Cardiac muscle cell (in vitro differentiated cells and primary cell): ENCODE data around the gene CDK14. TPM values are rescaled to one million over a fixed set of nuclear protein-coding genes. Genes with fewer than 3 reads are reported as not detected.
A peak's percentile ranks its signal among the peaks of the same experiment; 100 is the strongest.

Experiments used
- DNase-seq, 2 donors: peaks; one replicate each; pipeline versions ENCODE4 v3.0.0 to v3.0.0-alpha.2; 2010 to 2017; ENCODE audit warnings: low read depth in 1 of 2, low spot score in 1 of 2
- H3K27ac ChIP-seq: fragments of 200-600 bp; sonication (generic); 2 replicates; pipeline ENCODE4 v1.5.1; 2016
- H3K27me3 ChIP-seq: fragments of 200-600 bp; sonication (generic); 2 replicates; pipeline ENCODE4 v1.6.0; 2016; ENCODE audit warnings: control low read depth
- H3K36me3 ChIP-seq: fragments of 200-600 bp; sonication (generic); 2 replicates; pipeline ENCODE4 v1.5.1; 2016; ENCODE audit warnings: control low read depth
- H3K4me1 ChIP-seq: fragments of 200-600 bp; sonication (generic); 2 replicates; pipeline ENCODE4 v1.8.1; 2017; ENCODE audit warnings: low read depth, mild to moderate bottlenecking, mixed run types
- H3K4me3 ChIP-seq: fragments of 200-600 bp; sonication (generic); 2 replicates; pipeline ENCODE4 v1.5.1; 2016; ENCODE audit warnings: mild to moderate bottlenecking
- H3K9me3 ChIP-seq: fragments of 200-600 bp; sonication (generic); 2 replicates; pipeline ENCODE4 v1.5.1; 2017; ENCODE audit warnings: low read depth, mild to moderate bottlenecking, control low read depth
- polyA plus RNA-seq: library from polyadenylated mRNA; unstranded; fragments of >200 nt; fragmentation: Nextera tagmentation; extraction: Ambion mirVana; gene quantifications from 2 replicates; pipeline ENCODE4 v1.2.1, GENCODE V29; 2016
- total RNA-seq: library from RNA; depleted of rRNA; stranded (reverse); fragments of >200 nt; gene quantifications from 2 replicates; pipeline ENCODE4 v1.2.3, GENCODE V29; 2016
- TF ChIP-seq, protein P1 (sequence below): IDR thresholded peaks from 2 replicates; pipeline ENCODE4 v1.5.1; 2012; ENCODE audit warnings: low read depth, mild to moderate bottlenecking, low read length

The CDK14 gene
- total and polyA plus RNA-seq, 2 experiments from 2014 or later: 22.5 to 23.1 TPM

DNA sequence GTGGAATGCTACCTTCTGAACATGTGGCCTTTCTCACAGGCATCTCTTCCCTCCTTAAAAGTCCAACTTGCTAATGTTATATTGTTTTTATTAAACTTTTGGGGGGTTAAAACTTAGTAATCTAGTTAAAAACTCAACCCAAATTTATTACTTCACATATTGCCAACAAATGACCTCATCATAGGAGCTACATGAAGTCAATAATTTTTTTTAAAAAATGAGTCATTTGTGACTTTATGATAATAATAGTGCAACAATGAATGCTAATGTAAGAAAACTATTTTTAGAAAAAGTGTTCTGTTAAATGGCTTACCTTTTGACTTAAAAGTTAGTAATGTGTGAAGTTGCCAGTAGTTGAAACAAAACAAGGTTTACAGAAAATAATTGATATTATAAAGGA, 342.2 kb downstream of the CDK14 start:
- no peak overlapping the region for H3K27ac ChIP-seq
- no peaks in the 10 kb centered on the region for H3K4me1 ChIP-seq
- no peaks in the 10 kb centered on the region for H3K36me3 ChIP-seq
- H3K27me3 ChIP-seq: no peaks in the 10 kb centered on the region
- no peak for DNase-seq
- no peaks in the 10 kb centered on the region for H3K9me3 ChIP-seq
- TF ChIP-seq, protein P1, sequence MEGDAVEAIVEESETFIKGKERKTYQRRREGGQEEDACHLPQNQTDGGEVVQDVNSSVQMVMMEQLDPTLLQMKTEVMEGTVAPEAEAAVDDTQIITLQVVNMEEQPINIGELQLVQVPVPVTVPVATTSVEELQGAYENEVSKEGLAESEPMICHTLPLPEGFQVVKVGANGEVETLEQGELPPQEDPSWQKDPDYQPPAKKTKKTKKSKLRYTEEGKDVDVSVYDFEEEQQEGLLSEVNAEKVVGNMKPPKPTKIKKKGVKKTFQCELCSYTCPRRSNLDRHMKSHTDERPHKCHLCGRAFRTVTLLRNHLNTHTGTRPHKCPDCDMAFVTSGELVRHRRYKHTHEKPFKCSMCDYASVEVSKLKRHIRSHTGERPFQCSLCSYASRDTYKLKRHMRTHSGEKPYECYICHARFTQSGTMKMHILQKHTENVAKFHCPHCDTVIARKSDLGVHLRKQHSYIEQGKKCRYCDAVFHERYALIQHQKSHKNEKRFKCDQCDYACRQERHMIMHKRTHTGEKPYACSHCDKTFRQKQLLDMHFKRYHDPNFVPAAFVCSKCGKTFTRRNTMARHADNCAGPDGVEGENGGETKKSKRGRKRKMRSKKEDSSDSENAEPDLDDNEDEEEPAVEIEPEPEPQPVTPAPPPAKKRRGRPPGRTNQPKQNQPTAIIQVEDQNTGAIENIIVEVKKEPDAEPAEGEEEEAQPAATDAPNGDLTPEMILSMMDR: no peak
- no peak overlapping the region for H3K4me3 ChIP-seq

DNA sequence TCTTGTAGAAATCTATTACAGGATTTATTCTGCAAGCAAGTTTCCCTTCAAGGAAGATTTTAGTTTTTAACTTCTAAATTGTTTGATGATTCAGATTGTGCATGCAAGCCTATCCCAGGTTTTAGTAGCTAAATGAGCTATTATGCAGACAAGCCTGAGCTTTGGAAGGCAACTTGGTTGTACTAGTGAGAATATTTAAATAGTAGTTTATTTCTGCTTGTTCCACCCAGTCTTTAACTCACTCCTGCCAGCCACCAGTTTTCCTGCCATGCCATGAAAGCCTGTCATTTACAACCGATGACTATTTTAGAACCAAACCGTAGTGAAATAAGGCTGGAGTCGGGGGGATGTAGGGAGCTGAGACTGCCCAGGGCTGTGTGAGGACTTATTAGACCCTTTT, 343.5 kb downstream of the CDK14 start:
- no peaks in the 10 kb centered on the region for H3K27me3 ChIP-seq
- DNase-seq: no peak
- H3K27ac ChIP-seq: no peak overlapping the region
- TF ChIP-seq, protein P1: no peak
- H3K9me3 ChIP-seq: no peaks in the 10 kb centered on the region
- no peak overlapping the region for H3K4me3 ChIP-seq
- no peaks in the 10 kb centered on the region for H3K36me3 ChIP-seq
- H3K4me1 ChIP-seq: no peaks in the 10 kb centered on the region

DNA sequence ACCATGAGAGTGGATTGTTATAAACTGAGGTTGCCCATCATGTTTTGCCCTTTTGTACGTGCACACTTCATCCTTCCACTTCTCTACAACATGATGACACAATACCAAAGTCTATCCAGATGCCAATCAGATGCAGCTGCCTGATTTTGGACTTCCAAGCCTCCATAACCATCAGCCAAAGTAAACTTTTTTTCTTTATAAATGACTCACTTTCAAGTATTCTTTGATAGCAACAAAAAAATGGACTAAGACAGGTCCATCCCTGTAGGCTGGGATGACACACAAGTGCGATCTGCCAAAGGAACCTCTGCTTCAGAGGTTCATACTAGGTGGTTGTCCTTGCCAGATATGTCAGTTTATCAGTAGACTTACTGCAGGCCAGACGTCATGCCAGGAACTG, 347.9 kb downstream of the CDK14 start:
- H3K27me3 ChIP-seq: no peaks in the 10 kb centered on the region
- TF ChIP-seq, protein P1: no peak
- no peak overlapping the region for H3K4me3 ChIP-seq
- no peaks in the 10 kb centered on the region for H3K36me3 ChIP-seq
- H3K4me1 ChIP-seq: peaks cover 3% of the 10 kb centered on the region
- no peaks in the 10 kb centered on the region for H3K9me3 ChIP-seq
- H3K27ac ChIP-seq: no peak overlapping the region
- no peak for DNase-seq

DNA sequence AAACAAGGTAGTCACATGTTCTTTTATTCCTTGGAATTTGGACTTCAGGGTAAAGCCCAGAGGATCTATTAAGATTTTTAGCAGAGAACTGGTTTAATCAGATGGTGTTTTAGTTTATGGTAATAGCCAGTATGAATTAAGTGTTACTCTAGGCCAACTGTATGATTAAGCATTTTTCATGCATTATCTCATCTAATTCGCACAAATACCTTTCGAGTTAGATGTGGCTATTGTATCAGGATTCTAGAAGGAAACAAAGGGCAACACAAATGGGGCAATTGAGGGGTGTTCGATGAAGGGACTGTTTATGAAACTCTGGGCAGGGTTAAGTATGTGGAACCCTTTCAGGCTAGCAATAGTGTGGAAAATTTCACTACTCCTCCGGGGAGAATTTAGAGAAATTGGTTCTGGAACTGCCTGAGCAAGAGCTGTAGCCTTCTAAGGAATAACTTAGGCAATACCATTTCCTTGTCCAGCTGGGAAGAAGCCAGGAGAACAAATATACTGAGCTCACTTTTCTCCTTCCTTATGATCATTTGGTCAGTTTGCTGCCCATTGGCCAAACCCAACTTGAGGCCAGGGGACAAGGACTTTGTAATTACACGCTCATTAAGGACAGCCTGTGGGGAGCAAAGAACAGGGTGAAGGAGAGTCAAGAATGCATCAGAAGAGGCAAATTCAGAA, 349.1 kb downstream of the CDK14 start:
- DNase-seq: peak in 1 of 2 donors; percentile 82
- H3K27ac ChIP-seq: no peak overlapping the region

DNA sequence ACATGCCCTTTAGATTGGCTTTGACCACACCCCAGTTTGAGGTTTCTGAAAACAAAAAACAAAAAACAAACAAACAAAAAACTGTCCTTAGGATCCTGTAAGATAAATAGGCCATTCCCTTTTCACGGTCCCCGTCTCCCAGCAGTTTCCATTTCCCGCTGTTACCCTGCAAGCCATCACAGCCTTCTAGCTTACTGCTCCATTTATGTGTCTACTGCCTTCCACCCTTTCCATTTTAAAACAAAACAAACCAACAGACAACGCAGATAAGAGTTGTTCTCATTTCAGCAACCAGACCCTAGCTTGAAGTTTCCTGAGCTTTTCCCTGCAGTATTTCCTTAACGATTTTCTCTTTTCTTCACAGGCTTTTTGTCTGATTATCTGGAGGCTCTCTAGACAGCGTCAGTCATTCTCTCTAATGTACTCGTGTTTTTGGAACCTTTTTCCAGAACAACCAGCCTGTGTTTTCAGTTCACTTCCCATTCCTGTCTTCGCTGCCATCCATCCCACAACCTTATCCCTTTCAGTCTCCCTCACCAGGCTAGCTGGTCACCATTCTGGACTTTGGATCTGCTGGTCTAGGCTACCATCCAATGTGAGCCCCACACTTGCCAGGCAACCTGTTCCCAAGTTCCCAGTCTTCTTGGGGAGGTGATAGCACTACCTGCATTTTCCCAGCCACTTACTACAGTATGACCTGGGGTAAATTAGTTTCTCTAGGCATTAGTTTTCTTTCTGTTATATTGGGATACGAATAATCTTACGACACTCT, 350.8 kb downstream of the CDK14 start:
- Histone ChIP-seq H3K27me3 (no peaks in the 10 kb centered on the region), H3K4me1 (peaks cover 3% of the 10 kb centered on the region), H3K4me3 (no peak overlapping the region), H3K9me3 (no peaks in the 10 kb centered on the region), H3K27ac (no peak overlapping the region), H3K36me3 (no peaks in the 10 kb centered on the region)
- TF ChIP-seq, protein P1: no peak
- DNase-seq: no peak

More for the DNA sequence above, 349.1 kb downstream of the CDK14 start:
- no peaks in the 10 kb centered on the region for H3K36me3 ChIP-seq
- H3K4me1 ChIP-seq: peaks cover 3% of the 10 kb centered on the region
- TF ChIP-seq, protein P1: no peak
- H3K9me3 ChIP-seq: no peaks in the 10 kb centered on the region
- no peaks in the 10 kb centered on the region for H3K27me3 ChIP-seq
- H3K4me3 ChIP-seq: no peak overlapping the region
